Activated CD4-positive, CD25-positive, alpha-beta regulatory T cell treated with anti-CD3 and anti-CD28 coated beads, Interleukin-2, amount 50 U/mL, for 72 hours (primary cell): ENCODE results near the gene PAQR5.
A peak's percentile ranks its signal among the peaks of the same experiment; 100 is the strongest.
"Not testable (repeated sequence)": the region's sequence is repeated elsewhere in the genome, so short reads cannot be mapped to it uniquely, and the experiment has no call there.

Experiments used
- DNase-seq: peaks from one replicate; pipeline ENCODE4 v3.0.0; 2021

Gene PAQR5

DNA sequence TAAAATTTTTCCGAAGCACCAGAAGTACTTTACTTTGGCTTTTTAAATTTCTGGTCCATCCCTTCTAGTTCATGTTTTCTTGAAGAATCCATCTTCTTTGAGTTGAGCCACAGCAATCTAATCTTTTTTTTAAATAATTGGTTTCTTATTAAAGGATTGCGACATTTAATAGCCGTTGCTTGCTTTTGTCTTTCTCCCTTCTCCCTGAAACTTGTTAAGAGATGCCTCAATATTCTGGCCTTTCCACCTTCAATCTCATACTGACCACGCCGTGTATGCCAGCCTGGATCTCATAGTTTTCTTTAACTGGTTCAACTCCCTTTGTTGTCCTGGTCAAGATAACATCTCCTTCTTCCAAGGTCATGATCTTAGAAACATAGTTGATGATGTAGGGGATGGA, 135.5 kb downstream of the PAQR5 start:
- no peak for DNase-seq

DNA sequence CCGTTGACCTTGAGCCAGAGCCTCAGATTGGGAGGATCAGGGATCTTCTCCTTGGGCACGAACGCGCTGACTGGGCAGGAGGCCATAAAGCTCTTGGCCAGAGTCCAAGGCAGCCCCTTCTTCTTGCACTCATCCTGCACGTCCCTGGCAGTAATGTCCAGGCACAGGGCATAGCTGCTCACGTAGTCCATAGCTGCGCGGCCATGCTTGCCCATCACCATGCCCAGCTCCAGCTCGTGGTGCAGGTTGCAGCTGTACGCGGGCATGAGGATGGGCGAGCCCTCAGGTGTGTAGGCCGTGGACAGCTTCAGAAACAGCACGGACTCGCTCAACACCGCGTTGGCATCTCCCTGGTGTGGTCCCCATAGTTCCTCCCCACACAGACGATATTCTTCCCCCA, 136.0 kb downstream of the PAQR5 start:
- no peak for DNase-seq

DNA sequence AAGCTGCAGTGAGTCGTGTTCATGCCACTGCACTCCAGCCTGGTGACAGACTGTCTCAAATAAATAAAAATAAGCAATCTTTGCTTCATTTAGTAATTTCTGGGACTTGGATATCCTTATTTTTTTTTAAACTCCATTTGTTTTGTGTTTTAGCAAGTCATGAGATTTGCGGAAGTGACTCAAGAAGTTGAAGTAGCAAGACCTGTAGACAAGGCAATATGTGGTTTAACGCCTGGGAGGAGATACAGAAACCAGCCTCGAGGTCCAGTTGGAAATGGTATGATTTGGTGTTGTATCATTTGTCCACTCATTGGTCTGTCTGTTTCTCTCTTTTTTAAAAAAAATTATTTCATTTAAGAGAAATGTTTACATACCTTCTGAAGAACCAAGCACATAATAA, 137.3 kb downstream of the PAQR5 start:
- no peak for DNase-seq

DNA sequence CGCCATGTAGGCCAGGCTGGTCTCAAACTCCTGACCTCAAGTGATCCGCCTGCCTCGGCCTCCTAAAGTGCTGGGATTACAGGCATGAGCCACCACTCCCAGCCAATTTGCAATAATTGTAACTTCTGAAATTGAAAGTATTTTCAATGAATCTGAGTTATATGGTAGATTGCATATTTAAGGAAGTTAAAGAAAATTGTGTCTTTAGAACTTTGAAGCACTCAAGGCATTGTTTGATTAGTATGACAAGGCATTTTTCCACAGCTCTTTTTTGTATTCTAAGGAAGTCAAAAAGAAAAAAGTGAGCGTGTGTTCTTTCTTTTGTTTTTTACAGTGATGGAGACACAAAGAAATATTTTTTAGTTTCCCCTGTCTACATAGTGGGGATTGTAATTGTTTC, 138.2 kb downstream of the PAQR5 start:
- DNase-seq: no peak

DNA sequence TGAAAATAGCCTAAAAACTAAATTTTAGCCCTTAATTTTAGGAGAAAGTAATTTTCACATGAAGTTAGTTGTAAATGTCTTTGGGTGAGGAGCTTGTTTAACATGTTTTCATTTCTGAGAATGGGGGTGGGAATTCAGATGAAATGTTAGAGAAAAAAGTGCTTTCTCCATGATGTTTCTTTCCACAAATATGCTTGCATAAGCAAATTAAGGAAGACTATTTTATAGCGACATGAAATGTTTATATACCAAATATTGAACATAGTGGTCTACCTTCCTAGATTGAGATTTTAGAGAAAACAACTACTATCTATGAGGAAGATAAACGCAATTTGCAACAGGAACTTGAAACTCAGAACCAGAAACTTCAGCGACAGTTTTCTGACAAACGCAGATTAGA, 140.9 kb downstream of the PAQR5 start:
- DNase-seq: no peak

DNA sequence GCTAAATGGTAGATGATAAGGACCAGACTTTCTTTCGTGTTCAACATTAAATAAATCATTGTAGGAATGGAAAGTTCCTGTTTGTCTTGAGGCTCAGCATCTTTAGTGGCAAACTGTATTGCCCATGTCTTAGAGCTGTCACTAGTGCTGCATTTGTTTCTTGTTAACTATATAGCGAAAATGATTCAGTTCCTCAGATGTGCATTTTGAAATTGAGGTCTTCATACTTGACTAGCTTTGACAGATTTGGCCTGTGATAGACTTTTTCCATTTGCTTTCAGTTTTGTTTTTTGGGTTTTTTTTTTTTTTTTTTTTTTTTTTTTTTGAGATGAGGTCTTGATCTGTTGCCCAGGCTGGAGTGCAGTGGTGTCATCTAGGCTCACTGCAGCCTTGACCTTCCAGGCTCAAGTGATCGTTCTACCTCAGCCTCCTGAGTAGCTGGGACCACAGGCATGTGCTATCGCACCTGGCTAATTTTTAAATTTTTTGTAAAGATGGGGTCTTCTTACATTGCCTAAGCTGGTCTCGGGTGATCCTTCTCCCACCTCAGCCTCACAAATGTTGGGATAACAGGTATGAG, 144.4 kb downstream of the PAQR5 start:
- DNase-seq: no peak

DNA sequence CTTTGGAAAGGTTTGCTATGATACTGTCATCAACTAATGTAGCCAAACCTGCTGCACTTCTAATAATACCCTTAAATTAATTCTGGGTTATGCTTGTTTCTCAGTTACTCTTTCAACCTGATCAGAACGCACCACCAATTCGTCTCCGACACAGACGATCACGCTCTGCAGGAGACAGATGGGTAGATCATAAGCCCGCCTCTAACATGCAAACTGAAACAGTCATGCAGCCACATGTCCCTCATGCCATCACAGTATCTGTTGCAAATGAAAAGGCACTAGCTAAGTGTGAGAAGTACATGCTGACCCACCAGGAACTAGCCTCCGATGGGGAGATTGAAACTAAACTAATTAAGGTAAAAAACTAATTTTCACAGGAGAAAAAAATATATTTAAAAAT, 146.0 kb downstream of the PAQR5 start:
- DNase-seq: no peak

DNA sequence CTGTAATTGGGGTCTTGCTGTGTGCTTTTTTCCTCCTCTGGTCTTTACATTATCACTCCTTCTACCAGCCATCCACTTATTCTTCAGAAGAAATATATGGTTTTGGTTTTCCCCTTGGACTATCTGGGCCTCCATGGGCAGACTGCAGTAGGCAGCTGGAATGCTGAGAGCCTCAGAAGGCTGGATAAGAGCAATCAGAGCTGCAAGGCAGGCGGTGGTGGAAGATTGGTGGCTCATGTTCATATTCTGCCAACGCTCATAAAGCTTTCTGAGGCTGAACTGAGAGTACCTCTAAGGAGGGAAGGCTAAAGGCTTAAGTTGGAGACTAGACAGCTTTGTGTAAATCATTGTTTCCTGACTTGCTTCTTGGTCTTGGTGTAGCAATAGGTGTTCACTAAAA, 148.2 kb downstream of the PAQR5 start:
- DNase-seq: no peak

DNA sequence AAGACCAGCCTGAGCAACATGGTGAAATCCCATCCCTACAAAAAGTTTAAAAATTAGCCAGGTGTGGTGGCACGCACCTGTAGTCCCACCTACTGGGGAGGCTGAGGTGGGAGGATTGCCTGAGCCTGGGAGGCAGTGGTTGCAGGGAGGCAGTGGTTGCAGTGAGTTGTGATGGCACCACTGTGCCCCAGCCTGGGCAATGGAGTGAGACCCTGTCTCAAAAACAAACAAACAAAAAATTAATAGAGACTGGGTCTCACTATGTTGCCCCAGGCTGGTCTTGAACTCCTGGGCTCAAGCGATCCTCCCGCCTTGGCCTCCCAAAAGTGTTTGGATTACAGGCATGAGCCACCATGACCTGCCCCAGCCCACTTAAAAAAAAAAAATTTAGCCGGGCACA, 151.5 kb downstream of the PAQR5 start:
- DNase-seq: not testable (repeated sequence)

DNA sequence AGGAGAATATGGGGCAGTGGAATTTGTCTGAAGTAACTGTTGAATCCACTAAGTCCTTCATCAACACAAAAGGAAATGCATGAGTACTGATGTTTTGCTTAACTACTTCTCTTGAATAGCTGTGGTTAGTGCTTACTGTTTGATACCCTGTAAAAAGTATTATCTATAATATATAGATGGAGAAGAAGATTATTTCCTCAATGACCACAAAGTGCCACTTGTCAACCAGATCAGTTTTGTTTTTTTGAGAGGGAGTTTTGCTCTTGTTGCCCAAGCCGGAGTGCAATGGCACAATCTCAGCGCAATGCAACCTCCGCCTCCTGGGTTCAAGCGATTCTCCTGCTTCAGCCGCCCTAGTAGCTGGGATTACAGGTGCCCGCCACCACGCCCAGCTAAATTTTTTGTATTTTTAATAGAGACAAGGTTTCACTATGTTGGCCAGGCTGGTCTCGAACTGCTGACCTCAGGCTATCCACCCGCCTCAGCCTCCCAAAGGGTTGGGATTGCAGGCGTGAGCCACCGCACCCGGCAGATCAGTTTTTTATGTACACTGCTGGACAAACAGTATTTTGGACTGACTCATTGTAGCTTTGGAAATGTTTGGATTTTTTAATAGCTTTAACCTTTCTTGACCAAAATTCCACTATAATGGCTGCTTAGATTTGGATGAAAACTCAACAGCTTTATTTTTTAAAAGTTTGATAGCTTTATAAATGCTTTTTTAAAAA, 152.4 kb downstream of the PAQR5 start:
- DNase-seq: no peak

DNA sequence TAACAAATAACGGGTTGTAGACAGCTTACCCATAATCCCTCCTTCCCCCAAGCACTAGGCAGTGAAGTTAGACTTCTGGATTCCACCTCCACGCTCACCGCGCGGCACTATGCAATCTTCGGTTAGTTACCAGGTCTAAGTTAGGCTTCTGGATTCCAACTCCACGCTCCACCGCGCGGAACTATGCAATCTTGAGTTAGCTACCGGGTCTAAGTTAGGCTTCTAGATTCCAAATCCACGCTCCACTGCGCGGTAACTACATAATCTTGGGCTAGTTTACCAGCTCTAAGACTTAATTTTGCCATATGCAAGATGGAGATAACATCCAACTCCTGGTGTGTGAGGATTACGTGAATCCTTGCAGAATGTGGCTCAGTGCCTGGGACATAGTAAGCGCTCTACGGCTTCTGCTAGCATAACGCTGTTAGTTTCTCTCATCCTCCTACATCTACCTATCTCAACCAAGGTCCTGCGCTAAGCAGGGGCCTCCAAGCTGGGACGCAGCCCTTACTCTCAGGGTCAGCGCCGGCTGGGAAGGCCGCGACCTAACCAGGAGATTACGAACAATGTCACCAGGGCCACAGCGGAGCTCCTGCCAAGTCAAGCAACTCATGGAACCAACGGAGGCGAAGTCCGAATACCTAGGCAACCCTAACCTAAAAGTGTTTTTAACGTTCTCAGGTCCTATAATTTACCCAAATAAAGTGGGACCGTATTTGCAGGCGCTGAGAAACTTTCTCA, 153.4 kb downstream of the PAQR5 start:
- DNase-seq: no peak

DNA sequence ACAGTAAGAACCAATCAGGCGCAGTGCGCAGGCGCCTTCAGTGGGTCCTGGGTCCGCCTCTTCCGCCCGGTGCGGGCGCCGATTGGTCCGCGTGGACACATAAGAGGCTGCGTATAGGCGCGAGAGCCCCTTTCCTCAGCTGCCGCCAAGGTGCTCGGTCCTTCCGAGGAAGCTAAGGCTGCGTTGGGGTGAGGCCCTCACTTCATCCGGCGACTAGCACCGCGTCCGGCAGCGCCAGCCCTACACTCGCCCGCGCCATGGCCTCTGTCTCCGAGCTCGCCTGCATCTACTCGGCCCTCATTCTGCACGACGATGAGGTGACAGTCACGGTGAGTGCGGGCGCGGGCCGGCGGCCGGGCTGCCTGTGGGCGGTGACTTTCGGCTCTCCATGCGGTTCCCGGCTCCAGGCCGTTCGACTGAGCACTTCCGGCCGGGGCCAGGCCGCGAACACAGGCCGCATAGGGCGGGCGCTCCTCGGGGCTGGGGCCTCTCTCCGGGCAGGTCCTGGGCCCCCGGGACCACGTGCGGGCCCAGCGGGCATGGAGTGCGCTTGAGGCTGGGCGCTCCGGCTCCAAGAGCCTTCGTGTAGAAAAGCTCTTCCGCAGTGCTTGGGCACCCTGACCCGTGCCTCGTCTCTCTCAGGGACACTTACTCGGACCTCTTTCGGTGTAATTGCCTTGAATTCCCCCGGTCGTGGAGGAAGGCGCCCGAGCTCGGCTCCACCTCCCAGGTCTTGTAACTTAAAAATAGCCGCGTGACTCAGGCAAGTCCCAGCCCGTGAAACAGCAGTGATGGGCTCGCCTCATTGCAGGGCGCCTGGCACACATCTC, 154.2 kb downstream of the PAQR5 start, which contains the start of gene RPLP1:
Gene RPLP1, plus strand, starts transcription at position 127 of the 830 bp plus-strand sequence. Its CDS starts 131 bp downstream, at position 258.
- DNase-seq: peak; percentile 94

DNA sequence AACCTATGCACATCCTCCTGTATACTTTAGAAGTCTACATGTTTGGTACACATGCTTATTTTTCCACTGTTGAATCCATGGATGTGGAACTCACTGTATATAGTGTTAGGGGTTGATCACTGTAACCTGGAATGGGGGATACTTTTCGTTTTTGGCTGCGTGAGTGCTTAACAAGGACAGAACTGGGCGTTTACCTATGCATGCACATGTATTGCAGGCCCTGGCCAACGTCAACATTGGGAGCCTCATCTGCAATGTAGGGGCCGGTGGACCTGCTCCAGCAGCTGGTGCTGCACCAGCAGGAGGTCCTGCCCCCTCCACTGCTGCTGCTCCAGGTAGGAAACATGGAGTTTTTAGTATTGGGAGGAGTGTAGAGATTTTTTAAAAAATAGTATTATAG, 156.2 kb downstream of the PAQR5 start:
- no peak for DNase-seq

DNA sequence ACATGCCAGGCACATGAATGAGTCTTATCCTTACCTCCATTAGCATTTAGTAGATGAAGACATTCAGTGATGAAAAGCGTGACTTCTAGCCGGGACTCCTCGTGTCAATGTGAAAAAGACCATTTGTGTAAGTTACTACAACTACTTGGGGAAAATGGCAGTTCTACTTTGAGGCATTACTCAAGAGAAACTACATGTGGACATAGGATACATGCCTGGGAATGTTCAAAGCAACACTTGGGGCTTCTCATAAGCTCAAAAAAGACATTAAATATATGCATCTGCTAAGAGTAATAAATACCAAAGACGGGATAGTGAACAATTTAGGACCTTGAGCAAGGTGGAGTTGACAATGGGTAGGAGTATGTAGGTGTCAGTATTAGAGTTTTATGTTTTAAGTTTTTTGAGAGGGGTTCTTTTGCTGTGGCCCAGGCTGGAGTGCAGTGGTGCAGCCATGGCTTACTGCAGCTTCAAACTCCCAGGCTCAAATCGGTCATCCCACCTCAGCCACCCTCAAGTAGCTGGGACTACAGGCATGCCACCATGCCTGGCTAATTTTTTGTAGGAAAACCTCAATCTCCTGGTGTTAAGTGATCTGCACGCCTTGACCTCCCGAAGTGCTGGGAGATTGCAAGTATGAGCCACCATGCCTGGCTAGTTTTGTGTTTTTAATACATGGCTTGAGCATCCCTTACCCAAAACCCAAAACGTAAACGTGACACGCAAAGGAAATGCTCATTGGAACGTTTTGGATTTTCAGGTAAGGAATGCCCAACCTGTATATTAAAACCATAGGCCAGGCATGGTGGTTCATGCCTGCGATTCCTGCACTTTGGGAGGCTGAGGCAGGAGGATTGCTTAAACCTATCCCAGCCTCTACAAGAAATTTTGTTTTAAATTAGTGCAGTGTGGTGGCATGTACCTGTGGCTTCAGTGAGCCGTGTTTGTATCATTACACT, 157.8 kb downstream of the PAQR5 start:
- DNase-seq: no peak
